PFSK-1 (cell line): ENCODE data around the gene GPR141.

Experiments used
- FOXP2 ChIP-seq: optimal IDR thresholded peaks from 2 replicates; pipeline ENCODE3; 2011; ENCODE audit warnings: borderline replicate concordance, control low read depth, inconsistent platforms; ENCODE audit not compliant: insufficient read depth; ENCODE audit errors: extremely low read length, extremely low read depth
- POLR2AphosphoS5 ChIP-seq: IDR thresholded peaks from 2 replicates; pipeline ENCODE4 v1.6.1; 2012; ENCODE audit warnings: low read depth, mild to moderate bottlenecking, control low read depth, low read length, moderate library complexity
- SIN3A ChIP-seq: IDR thresholded peaks from 2 replicates; pipeline ENCODE4 v1.6.1; 2012; ENCODE audit warnings: mild to moderate bottlenecking, low read length, moderate library complexity, borderline replicate concordance; ENCODE audit not compliant: insufficient read depth
- TAF1 ChIP-seq: IDR thresholded peaks from 2 replicates; pipeline ENCODE4 v1.6.1; 2012; ENCODE audit warnings: low read length, control low read depth, borderline replicate concordance; ENCODE audit not compliant: insufficient read depth
- TF ChIP-seq, protein P1 (sequence below), 2 experiments: IDR thresholded peaks; 2 replicates each; pipeline versions ENCODE4 v1.6.1 to v1.8.0; 2011 to 2012; ENCODE audit warnings: low read depth in 2 of 2, low read length in 2 of 2, control low read depth in 1 of 2, inconsistent platforms in 1 of 2, mild to moderate bottlenecking in 1 of 2, moderate library complexity in 1 of 2; ENCODE audit not compliant: insufficient read depth in 1 of 2

The GPR141 gene

DNA sequence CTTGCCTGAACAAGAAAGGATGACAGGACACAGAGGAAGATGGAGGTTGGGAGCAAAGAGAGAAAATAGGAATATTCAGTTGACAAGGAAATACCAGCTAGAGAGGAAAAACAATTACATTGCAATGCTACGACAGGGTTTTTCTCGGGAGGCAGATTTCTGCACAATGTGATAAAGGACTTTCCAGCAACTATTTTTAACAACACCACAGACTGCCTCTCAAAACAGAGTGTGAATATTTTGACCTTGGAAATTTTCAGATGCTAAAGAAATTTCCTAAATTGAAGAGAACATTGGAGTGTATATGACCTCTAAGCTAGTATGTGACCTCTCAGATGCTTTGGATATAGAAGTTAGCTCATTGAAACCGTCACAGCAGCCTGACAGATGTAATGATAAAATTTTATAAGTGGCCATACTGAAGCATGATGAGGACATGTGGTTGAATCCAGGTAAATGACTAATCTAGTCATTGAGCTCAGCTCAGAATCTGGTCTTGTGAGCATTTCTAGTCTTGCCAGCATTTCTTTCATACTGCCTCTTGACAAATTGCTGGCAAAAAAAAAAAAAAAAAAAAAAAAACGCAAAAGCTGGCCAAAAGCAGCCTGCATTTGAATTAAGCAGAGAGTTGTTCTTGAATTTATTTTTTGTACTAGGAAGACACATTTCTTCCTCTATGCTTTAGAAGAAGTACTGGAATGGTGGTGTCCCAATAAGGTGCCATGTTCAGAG is 24.4 kb downstream of the GPR141 start:
- TF ChIP-seq TAF1 (no peak), FOXP2 (no peak), SIN3A (no peak), POLR2AphosphoS5 (no peak)
- TF ChIP-seq, protein P1, sequence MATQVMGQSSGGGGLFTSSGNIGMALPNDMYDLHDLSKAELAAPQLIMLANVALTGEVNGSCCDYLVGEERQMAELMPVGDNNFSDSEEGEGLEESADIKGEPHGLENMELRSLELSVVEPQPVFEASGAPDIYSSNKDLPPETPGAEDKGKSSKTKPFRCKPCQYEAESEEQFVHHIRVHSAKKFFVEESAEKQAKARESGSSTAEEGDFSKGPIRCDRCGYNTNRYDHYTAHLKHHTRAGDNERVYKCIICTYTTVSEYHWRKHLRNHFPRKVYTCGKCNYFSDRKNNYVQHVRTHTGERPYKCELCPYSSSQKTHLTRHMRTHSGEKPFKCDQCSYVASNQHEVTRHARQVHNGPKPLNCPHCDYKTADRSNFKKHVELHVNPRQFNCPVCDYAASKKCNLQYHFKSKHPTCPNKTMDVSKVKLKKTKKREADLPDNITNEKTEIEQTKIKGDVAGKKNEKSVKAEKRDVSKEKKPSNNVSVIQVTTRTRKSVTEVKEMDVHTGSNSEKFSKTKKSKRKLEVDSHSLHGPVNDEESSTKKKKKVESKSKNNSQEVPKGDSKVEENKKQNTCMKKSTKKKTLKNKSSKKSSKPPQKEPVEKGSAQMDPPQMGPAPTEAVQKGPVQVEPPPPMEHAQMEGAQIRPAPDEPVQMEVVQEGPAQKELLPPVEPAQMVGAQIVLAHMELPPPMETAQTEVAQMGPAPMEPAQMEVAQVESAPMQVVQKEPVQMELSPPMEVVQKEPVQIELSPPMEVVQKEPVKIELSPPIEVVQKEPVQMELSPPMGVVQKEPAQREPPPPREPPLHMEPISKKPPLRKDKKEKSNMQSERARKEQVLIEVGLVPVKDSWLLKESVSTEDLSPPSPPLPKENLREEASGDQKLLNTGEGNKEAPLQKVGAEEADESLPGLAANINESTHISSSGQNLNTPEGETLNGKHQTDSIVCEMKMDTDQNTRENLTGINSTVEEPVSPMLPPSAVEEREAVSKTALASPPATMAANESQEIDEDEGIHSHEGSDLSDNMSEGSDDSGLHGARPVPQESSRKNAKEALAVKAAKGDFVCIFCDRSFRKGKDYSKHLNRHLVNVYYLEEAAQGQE (IDR thresholded peaks at IDR 0.05; ENCODE audit: insufficient read depth in 1 of 2, low read depth in 2 of 2, low read length in 2 of 2) = no peak

DNA sequence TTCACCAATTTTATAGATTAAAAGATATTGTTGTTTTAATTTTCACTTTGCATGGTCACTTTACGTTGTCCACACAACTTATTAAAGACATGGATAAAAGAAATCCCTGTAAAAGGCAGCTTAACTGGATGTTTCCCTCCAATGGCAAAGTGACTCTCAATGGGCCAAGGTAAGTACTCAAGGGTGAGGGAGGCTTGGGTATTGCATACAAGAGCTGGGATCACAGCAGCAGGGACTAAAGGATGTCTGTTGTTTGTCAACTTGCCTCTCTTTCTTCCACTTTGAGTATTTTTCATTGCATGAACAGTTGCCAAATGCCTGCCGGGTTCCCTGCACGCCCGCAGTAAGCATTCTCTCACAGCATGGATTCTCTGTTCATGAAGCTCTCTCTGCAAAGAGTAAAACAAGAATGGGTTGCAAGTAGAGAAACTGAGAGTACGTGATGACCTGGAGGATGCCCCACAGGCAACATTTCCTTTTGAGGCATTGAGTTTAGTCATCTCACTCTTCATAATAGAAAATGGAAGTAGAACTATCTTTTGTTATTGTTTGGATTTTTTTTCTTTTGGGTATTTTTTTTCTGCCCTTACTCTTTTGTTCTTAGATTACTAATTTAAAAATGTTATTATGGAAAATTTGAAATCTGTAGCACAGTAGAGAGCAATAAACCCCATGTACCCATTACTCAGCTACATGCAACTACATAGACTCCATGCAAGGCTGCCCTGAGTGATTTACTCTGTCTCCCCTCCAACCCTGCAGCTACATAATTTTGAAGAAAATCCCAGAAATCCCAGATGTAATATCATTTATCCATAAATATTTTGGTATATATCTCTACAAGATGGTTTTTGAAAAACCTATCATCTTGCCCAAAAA is 26.3 kb downstream of the GPR141 start:
- TF ChIP-seq POLR2AphosphoS5 (no peak), FOXP2 (no peak), TAF1 (no peak), SIN3A (no peak)
- TF ChIP-seq, protein P1 (IDR thresholded peaks at IDR 0.05; ENCODE audit: insufficient read depth in 1 of 2, low read depth in 2 of 2, low read length in 2 of 2) = no peak

DNA sequence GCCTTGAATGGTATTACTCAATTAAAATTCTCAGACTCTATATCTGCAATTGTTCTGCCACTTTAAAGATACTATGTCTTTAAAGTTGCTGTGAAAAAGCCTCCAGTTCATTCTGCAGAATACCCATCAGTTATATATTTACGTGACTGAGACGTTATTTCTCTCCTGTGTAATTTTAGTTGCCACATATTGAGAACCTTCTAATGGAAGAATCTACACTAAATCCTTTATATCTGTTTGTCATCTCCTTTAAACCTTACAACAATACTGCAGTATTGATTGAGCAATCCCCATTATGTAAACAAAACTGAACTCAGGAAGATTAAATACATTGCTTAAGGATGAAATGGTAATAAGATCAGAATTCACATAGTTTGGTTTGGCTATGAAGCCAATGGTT is 30.0 kb downstream of the GPR141 start:
- TF ChIP-seq TAF1 (no peak), FOXP2 (no peak)
- TF ChIP-seq, protein P1 (IDR thresholded peaks at IDR 0.05; ENCODE audit: insufficient read depth in 1 of 2, low read depth in 2 of 2, low read length in 2 of 2) = no peak

DNA sequence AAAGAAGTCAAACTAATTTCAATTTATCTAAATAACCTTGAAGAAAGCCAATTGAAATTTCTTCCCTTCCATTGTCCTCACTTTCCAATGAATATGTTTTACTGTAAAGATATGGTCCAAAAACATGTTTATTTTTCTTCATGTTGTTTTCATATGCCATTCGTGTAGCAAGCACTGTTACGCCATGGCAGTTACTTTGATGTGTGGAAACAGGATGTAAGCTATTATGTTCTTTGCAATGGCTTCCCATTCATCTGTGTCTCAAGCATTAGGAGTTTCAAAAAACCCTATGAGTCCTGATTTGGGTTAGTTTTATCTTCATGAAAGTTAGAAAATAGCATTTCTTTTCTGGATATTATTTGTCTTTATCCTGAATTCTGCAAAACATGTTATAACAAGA is 31.0 kb downstream of the GPR141 start:
- TF ChIP-seq TAF1 = no peak
- no peak for TF ChIP-seq POLR2AphosphoS5
- TF ChIP-seq FOXP2 = no peak
- TF ChIP-seq, protein P1 (IDR thresholded peaks at IDR 0.05; ENCODE audit: insufficient read depth in 1 of 2, low read depth in 2 of 2, low read length in 2 of 2) = no peak
- no peak for TF ChIP-seq SIN3A
